ENCODE results near the gene VWA8.

The VWA8 gene

DNA sequence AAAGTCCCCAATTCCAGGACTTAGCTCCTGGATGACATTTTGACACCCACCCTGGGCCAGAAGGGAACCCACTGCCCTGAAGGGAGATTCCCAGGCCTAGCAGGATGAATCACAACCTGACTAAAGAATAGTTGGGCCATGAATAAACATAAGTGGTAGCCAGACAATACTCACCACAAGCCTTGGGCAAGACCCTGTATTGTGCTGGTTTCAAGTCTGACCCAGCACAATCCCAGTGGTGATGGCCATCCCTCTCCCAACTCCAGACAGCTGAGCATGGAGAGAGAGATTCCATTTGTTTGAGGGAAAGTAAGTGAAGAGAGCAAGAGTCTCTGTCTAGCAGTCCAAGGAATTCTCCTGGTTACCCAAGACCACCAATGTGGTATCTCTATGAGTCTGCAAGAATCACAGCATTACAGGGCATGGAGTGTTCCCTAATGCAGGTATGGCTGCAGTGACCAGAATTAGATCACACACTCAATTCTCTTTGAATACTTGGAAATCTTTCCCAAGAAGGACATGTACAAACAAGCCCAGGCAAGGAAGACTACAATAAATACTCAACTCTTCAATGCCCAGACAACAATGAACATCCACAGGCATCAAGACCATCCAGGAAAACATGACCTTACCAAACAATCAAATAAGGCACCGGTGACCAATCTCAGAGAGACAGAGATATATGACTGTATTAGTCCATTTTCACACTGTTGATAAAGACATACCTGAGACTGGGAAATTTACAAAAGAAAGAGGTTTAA, 158.0 kb downstream of the VWA8 start:
- DNase-seq (ENCODE audit: low read depth) = no peak

DNA sequence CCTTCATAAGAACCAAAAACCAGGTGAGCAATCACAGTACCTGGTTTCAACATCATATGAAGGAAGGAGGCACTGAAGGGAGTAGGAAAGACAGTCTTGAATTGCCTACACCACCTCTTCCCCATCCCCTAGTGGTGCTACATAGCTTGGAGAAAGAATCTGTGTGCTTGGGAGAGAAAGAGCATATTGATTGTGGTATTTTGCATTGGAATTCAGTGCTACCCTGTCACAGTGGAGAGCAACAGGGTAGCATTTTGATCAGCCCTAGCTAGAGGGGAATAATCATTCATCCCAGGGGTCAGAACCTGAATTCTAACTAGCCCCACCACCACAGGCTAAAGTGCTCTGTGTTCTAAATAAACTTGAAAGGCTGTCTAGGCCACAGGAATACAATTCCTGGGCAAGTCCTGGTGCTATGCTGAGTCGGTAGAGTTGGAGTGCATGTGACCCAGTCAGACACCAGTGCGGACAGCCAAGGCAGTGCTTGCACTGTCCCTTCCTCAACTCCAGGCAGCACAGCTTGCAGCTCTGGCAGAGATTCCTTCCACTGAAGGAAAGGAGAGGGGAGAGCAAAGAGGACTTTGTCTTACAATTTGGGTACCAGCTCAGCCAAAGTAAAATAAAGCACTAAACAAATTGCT, 158.7 kb downstream of the VWA8 start:
- no peak for DNase-seq (ENCODE audit: low read depth)

DNA sequence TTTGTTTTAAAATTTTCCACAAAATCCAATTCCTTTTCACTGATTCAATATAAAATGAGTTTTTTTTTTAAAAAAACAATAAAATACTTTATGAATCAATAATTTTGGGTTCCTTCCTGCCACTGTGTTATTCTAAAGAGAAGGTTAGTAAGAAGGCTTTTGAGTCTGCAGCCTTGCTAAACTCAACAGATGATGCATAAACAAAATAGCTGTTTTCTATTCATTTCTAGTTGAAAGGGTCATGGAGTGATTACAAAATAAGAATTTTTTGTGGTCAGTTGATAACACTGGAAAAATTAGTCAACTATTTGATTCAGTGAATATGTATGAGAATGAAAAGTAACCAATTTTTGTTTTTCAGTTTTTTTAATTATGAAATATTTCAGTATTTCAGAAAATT, 169.9 kb downstream of the VWA8 start:
- DNase-seq (ENCODE audit: low read depth) = no peak

DNA sequence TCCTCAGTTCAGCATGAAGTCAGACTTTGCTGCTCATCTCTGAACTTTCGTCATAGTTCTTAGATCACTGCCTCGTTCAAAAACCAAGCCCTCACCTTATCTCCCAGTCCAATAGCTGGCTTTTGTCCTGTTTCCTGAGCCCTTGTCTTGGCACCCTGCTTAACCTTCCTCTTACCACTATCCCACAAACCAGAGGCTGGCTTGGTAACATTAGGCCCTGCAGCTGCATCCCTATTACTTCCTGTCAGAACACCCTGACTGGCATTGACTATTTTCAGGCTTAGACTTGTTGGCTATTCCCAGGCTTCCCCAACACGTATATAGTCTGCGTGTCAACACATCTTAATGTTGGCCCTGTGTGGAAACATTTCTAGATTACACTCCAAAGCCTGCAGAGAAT, 172.4 kb downstream of the VWA8 start:
- no peak for DNase-seq (ENCODE audit: low read depth)

DNA sequence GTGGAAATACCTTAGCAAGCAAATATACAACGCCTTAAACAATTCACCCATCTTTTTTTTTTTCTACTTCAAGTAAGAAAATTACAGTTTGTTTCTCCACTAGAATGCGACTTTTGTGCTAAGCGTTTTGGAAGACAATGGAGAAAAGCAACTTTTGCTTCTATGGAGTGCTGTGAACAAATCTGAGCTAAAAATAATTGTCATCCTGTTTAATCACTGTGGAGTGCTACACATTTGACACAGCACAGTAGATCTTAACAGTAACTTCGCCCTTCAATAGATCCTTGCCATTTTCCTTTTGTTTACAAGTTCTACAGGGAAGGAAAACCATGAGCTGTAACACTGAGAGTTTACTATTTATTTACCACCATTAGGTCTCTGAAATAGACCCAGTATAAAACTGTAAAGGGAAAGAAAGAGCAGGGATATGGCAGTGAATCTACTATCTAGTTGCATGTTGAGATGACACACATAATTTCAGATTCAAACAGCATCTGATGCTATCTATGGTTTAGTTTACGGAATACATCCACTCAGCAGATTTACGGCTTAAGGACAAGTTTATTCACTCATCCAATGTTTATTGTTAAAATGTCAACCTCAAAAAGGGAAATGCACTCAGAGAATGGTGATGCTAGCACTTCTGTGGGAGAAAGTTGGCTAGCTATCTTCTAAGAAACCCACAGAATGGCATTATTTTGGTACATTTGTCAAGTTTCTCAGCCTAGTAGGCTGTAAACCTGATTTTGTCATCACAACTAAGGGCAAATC, 175.3 kb downstream of the VWA8 start:
- no peak for DNase-seq (ENCODE audit: low read depth)

DNA sequence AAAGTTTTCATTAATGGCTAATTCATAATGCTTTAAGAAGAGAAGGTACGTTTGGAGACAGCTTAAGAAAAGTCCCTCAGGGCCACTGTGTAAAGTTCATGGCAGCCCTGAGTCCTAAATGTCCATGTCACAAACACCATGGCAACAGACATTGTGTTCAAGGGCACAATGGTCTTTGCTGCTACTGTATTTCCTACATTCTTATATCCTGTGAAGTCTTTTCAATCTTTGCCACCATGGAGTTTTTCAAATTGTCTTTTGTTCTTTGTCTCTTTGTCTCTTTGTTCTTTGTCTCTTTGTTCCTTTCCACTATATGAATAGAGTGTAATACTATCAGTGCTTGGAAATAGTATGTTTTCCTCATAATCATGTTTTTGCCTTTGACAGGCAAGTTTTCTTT, 178.8 kb downstream of the VWA8 start:
- DNase-seq (ENCODE audit: low read depth) = no peak

DNA sequence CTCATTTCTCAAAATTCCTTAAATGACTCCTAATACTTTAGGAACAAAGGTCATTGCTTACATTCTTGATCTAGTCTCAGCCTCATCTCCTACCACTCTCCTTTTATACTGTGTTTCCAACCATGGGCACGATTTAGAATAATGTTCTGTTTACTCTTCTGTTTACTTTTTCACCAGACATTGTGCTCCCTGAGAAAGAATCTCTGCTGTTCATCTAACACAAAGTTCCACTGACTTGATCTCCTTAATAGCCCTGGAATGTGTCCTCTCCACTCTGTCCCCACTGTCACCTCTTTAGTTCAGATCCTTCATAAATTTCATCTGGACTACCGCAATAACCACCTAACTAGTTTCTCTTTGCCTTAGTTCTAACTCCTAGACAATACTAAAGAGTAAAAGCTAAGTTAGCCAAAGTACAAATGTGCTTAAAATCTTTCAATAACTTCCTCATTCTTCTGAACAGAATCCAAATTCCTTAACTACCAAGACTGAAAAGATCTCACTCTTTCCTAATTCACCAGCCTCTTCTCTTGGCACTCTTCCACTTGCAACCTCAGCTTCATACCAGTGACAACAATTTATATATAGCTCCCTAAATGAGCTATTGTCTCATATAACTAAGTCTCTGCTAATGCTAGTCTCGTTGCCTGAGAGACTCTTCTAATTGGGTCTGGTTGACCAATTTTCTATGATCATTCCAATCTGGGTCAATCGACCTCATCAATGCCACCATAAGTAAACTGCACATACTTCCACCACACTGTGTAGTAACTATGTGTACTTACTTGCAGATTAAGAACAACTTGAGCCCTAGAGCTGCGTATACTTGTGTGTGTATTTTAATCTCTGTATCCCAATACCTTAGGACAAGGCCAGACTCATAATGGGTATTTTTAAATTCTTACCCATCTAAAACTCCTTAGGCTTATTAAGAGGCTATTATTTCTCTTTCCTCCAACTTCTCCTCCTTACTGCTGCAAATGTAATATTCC, 179.9 kb downstream of the VWA8 start:
- no peak for DNase-seq (ENCODE audit: low read depth)

DNA sequence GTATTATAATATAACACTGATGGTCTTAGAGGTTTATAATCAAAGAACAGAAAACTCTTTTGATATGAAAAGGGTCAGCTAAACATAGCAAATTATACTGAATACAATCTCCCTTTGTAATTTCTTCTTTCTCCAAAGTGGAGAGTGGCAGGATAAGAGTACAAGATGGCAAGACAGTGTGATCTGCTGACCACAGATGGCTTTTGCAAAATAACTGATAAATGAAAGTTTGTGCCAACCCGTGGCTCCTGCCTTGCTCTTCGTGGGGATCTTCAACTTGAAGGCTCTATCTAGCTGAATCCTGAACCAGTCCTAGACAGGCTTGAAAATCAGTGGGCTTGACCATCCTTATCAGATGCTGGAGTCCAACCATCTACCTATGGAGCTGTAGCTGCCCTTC, 185.7 kb downstream of the VWA8 start:
- no peak for DNase-seq (ENCODE audit: low read depth)

DNA sequence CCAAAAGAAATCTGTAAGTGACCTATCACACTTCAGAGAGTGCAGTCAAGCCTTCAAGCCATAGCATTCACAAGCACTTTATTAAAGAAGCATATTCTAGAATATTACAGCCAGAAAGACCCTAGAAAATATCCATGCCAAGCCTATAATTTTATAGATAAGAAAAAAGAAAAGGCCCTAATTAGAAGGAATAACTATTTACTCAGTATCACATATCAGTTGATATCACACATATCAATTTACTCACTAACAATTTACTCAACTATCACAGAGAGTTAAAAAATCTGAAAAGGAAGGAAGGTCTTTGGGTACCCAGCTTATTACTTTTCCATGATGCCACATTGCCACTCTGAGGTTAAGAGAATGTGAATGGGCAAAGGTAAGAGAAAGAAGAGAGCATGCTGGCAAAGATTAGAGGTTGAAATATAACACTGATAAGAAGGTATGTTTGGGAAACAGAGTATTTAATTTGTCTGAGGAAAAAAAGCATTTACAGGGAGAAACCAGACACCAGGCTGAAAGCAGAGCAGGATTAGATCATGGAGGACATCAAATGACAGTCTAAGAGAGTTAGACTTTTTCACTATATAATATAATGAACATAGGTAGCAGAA, 186.2 kb downstream of the VWA8 start:
- DNase-seq (ENCODE audit: low read depth) = no peak

DNA sequence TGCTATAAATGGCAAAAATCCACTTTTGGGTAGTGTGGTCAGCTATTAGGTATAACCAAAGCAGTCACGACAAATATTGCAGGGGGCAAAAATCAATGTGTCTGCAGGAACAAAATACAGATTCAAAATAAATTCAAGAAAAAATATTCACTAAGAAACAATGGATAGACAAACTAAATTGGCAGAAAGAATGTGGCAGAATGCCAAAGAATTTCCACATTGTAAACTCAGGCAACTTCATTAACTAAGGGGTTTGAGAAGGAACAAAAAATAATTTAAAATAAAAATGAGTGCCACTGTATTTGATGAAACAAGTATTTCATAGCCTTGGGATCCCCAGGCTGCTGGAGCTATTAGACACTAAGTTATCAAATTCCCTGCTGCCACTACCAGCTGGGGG, 193.1 kb downstream of the VWA8 start:
- DNase-seq (ENCODE audit: low read depth) = no peak

DNA sequence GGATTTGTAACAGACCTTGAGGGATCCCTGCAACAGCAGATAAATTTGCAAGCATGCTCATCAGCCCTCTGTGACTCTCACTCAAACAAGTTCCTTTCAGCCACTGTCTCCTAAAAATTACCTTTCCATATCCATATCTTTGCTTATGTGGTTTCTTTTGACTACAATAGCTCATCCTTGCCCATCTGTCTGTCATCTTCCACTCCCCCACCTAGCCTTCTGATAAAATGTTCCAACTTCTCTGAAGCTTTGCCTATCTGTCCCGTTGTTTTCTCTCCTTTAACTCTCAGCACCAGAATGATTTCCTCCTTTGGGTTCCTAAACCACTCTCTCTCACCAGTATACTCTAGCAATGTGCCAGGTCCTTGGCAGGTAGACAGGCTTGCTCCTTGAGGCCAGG, 194.5 kb downstream of the VWA8 start:
- DNase-seq (ENCODE audit: low read depth) = no peak

DNA sequence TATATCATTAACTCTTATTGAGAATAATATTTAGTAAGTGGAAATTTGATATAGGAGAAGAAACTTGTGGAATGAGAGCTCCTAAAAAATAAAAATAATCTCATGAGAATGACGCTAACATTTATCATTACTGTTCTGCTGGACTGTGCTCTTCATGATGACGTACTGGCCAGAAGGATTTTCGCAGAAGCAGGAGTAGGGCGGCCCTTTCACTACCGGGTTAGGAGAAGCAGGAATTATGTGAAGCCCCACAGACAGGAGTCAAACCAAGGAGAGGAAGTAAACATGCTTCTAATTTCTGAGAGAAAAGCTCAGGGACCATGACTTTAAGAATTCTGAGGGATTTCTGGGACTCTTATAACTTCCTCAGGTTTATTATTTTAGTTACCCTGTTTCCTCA, 195.1 kb downstream of the VWA8 start:
- no peak for DNase-seq (ENCODE audit: low read depth)

DNA sequence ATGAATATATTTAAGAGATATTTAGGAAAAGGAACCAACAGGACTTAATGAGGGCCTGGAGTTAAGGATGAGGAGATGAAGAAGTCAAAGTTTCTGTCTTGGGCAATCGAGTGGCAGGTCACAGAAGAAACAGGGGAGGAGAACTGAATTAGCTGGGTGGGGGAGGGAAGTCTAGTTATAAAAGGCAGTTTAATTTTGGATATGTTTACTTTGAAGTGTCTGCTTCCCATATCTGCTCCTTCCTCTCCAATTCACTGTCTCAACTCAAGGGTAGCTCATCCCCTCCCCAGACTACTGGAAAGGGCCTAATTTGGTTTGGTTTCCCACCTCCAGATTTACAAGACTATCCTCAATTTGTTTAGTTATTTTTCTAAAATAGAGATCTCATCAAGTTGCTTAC, 195.9 kb downstream of the VWA8 start:
- DNase-seq (ENCODE audit: low read depth) = no peak

DNA sequence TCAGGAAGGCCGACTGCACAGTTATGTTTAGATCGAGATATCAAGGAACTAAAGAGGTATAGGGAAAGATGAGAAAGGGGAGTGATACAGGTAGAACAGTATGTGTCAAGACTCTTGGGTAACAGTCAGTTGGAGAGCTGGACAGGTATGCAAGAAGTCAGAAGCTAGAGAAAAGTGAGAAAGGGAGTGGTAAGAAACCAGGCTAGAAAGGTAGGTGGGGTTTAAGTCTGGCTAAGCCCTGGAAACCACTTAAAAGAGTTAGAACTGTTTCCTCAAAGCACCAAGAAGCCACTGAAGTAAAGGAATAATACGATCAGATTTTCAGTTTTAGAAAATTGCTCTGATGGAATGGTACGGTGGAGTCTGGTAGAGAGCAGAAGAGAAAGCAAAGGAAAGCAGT, 196.4 kb downstream of the VWA8 start:
- DNase-seq (ENCODE audit: low read depth) = no peak

DNA sequence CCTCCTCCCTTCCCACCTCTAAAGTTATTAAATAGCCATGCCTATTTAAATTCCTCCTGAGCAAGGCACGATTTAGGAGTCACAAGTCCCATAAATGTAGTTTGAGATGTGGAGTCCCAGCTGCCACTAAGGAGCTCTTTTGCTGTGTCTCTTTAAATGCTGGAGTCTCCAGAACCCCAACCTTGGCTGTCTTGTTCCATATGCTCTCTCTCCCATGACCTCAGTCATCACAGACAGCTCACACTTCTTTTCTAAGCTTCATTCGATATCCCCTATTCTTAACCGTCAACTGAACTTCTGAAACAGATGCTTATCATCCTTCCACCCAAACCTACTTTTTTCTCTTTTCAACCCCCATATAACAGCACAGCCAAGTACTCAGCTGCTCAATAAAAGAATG, 197.1 kb downstream of the VWA8 start:
- no peak for DNase-seq (ENCODE audit: low read depth)

DNA sequence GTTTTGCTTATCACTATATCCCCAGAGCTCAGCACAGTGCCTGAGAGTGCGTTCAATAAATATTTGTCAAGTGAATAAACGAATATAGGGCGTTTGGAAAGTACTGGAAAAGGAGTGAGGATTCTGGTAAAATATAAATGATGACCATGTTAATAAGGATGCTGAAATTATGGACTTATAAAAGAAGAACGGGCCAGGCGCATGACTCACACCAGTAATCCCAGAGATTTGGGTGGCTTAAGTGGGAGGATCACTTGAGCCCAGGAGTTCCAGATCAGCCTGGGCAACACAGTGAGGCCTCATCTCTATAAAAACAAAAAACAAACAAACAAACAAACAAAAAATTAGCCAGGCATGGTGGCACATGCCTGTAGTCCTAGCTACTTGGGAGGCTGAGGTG, 198.1 kb downstream of the VWA8 start:
- DNase-seq (ENCODE audit: low read depth) = no peak

DNA sequence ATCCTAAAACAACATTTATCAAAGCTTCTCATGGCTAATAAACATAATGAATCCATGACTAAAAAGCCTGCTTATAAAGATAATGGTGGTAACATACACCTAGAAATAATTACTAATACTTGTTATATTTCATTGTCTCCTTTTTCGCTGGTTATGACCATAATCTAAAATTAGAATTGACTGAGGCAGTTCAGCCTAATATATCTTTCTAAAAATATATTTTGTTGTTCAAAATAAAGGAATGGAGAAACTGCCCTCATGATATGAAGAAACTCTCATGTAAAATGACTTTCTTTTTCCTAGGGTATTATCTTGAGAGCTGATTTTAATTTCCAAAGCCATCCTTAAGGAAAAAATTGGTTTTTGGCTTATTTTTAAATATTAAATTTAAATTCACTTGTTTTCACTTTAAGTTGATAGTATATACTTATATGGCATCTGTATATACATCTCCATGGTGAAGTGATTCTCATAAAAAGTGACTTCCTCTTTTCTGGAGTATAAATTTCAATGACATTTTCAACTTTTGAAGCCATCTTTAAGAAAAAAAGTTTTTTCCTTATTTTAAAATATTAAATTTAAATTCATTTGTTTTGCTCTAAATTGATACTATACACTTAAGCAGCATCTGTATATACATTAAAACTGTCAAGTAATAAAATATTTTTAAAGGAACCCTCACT, 204.6 kb downstream of the VWA8 start:
- DNase-seq (ENCODE audit: low read depth) = no peak

DNA sequence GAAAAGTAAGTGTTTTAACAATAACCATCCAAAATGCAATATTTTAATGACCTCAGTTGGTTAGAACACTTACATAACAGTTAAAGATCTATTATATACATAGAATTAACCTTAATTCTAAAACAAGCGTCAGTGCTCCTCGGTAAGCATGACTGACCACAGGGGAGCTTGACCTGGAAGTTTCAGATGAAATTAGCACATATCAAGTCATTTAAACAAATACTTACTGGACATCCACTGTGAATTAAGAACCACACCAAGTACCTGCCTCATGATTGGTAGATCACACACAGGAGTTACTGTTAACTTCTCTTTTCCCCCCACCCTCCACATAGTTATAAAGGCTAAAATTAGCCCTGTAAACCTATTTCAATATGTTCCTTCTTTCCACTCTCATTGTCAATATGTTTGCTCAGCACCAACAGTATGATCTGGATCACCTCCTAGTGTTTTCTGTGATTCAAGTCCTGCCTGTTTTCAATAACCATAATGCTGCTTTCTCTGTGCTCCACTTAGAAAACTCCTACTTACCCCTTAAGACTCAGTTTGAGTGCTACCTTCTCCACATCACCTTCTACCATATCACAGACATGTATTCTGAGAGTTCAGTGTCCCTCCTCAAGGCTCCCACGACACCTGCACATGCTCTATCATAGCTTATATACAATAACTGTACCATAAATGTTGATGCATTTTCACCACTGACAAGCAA, 209.0 kb downstream of the VWA8 start:
- DNase-seq (ENCODE audit: low read depth) = no peak

DNA sequence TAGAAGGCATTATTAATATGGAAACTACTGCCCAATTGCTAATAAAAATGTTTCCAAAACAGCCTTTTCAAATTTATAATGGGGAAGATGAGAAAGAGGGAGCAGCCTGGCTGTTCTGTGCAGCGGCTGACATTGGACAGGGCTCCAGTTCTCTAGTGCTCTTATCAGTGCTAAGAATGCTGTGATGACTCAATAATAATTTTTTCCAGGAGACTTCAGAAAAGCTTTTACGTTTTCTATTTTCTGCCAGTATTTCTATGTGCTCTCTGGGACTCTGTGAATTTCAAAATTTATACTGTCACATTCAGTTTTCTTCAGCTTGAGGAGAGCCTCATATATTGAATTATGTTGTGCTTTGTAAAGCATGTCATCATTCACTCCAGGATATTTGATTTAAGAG, 209.6 kb downstream of the VWA8 start:
- DNase-seq (ENCODE audit: low read depth) = no peak

DNA sequence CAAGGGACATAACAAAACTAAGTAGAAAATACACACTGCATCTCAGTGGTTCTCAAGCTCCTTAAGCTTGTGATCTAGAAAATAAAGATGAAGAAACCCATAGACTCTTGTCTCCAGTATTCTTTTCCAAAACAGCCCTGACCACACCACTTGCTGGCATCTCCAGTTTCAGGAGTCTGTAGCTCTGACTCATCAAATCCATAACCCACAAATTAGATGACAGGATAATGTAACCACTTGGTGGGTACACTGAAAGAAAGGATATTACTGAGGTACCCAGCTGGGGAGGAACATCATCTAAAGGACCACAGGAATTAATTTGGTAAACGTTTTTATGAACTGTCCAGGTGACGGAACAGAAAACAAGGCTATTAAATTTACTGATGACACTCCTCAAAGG, 214.7 kb downstream of the VWA8 start:
- DNase-seq (ENCODE audit: low read depth) = no peak
